MM.1S (cell line): ENCODE results near the gene PHF12.

Source experiments
- EZH2phosphoT487 ChIP-seq: fragments of 300-600 bp; sonication (generic); IDR thresholded peaks from 2 replicates; pipeline ENCODE4 v1.6.1; 2018; ENCODE audit warnings: antibody characterized with exemption, low read length
- TF ChIP-seq, protein P1 (sequence below): fragments of 300-600 bp; sonication (generic); IDR thresholded peaks from 2 replicates; pipeline ENCODE4 v1.5.1; 2016; ENCODE audit warnings: antibody characterized with exemption, low read length, mixed read lengths

DNA sequence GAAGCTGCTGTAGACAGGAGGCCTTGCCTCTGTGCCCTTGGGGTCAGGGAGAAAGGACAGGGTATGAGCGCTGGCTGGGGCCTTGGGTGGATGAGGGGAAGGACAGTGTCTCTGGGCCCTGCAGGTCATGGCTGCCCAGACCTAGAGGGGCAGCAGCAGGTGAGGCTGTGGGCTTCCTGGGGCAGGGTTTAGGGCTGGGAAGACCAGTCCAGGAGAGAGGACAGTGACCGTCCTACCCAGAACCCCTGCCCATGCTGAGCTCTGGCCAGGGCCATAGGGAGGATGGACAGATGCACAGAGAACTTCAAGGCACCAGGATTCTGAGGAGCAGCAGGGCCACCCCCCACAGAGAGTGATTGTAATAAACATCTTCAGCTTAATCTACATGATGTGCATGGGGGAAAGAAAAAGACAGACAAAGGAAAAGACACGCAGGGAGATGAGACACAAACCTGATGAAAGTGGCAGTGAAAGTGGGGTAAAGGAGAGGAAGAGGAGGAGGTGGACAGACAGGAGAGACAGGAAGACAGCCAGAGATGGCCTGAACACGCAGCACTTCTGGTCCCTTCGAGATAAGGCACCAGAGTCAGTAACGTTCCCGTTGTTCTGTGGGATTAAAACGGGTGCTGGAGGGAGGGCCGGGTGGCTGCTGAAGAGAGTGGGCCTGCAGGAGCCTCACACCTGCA is 71.3 kb downstream of the PHF12 start:
- TF ChIP-seq, protein P1, sequence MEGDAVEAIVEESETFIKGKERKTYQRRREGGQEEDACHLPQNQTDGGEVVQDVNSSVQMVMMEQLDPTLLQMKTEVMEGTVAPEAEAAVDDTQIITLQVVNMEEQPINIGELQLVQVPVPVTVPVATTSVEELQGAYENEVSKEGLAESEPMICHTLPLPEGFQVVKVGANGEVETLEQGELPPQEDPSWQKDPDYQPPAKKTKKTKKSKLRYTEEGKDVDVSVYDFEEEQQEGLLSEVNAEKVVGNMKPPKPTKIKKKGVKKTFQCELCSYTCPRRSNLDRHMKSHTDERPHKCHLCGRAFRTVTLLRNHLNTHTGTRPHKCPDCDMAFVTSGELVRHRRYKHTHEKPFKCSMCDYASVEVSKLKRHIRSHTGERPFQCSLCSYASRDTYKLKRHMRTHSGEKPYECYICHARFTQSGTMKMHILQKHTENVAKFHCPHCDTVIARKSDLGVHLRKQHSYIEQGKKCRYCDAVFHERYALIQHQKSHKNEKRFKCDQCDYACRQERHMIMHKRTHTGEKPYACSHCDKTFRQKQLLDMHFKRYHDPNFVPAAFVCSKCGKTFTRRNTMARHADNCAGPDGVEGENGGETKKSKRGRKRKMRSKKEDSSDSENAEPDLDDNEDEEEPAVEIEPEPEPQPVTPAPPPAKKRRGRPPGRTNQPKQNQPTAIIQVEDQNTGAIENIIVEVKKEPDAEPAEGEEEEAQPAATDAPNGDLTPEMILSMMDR: no peak
- TF ChIP-seq EZH2phosphoT487: no peak
